Cardiac fibroblast (primary cell): ENCODE data around the gene RSAD1.

ENCODE experiments used
- DNase-seq, 2 donors: peaks; one replicate each; pipeline versions ENCODE4 v3.0.0 to v3.0.0-alpha.2; 2010; ENCODE audit warnings: low read depth in 2 of 2
- H3K4me3 ChIP-seq, 2 donors: replicated peaks in 1 of 2; 1 replicate in 1 of 2; 2 replicates in 1 of 2; pipeline ENCODE4 v1.5.1; 2011; ENCODE audit warnings: low read depth in 2 of 2, low read length in 2 of 2, mild to moderate bottlenecking in 2 of 2, moderate library complexity in 1 of 2
- CTCF ChIP-seq: IDR thresholded peaks from one replicate; pipeline ENCODE4 v1.5.1; 2011; ENCODE audit warnings: low read depth, mild to moderate bottlenecking, low read length, inconsistent platforms

The RSAD1 gene

GRCh38 chr17:50508573-50509460, 30.2 kb downstream of the RSAD1 start:
- no peak for DNase-seq
- peak overlapping the region; percentile 35 to 55 for H3K4me3 ChIP-seq
- TF ChIP-seq CTCF, result no peak

- no peak overlapping the region for H3K4me3 ChIP-seq
- no peak for TF ChIP-seq CTCF
- peak in 1 of 2 donors; percentile 45 for DNase-seq
Measured at GRCh38 chr17:50511058-50511457, 32.4 kb downstream of the RSAD1 start.

- DNase-seq, result no peak
- no peak for TF ChIP-seq CTCF
- no peak overlapping the region for H3K4me3 ChIP-seq
Measured at GRCh38 chr17:50513495-50513894, 34.8 kb downstream of the RSAD1 start.

- H3K4me3 ChIP-seq, result no peak overlapping the region
- TF ChIP-seq CTCF, result no peak
- DNase-seq, result no peak
Measured at GRCh38 chr17:50514388-50514787, 35.7 kb downstream of the RSAD1 start.

GRCh38 chr17:50514936-50515702, 36.5 kb downstream of the RSAD1 start:
- TF ChIP-seq CTCF, result no peak
- peak; percentile 69 to 80 for DNase-seq
- H3K4me3 ChIP-seq, result no peak overlapping the region

- TF ChIP-seq CTCF, result no peak
- DNase-seq, result no peak
- H3K4me3 ChIP-seq, result no peak overlapping the region
Measured at GRCh38 chr17:50517011-50517410, 38.4 kb downstream of the RSAD1 start.
